SU-DHL-6 (cell line): Measurements from ENCODE around the gene CYLC2.

Source experiments
- CTCF ChIP-seq: fragments of 200-600 bp; sonication (generic); IDR thresholded peaks from one replicate; pipeline ENCODE4 v1.5.1; 2017; ENCODE audit warnings: antibody characterized with exemption, mild to moderate bottlenecking, low read length, moderate library complexity; ENCODE audit not compliant: insufficient read depth, poor library complexity, severe bottlenecking
- EZH2phosphoT487 ChIP-seq: fragments of 200-600 bp; sonication (generic), shearing (Covaris generic); conservative IDR thresholded peaks from 2 replicates; pipeline ENCODE4 v1.6.1; 2018; ENCODE audit warnings: mild to moderate bottlenecking, antibody characterized with exemption, low read length, moderate library complexity, mixed read lengths

- TF ChIP-seq CTCF (no peak), EZH2phosphoT487 (no peak)
Measured at GRCh38 chr9:102967979-102968378, 27.2 kb upstream of the CYLC2 start.
